Esophagus muscularis mucosa (tissue), 3 donors: ENCODE data around the gene KIF17.

Experiments
- CTCF ChIP-seq, 3 experiments: fragments of 200-600 bp in 2 of 3; fragments of 450-650 bp in 1 of 3; sonication (generic) in 2 of 3; IDR thresholded peaks; one replicate each; pipeline ENCODE4 v1.5.1; 2017 to 2019; ENCODE audit warnings: antibody characterized with exemption in 3 of 3, mild to moderate bottlenecking in 2 of 3, moderate library complexity in 1 of 3
- EP300 ChIP-seq: sonication (generic); formaldehyde crosslinking; IDR thresholded peaks from one replicate; pipeline ENCODE4 v1.6.1; 2017; ENCODE audit warnings: antibody characterized with exemption

- no peak for TF ChIP-seq CTCF (IDR thresholded peaks at IDR 0.05)
- TF ChIP-seq EP300: no peak
These were observed 18.2 kb downstream of the KIF17 start for GRCh38 chr1:20699558-20699957.
